Measurements from ENCODE around the gene MMAA.
"Not testable (repeated sequence)": the region's sequence is repeated elsewhere in the genome, so short reads cannot be mapped to it uniquely, and the experiment has no call there.

GRCh38 chr4:145640236-145640635 lies 21.1 kb downstream of the MMAA start:
- not testable (repeated sequence) for TF ChIP-seq CTCF (IDR thresholded peaks at IDR 0.05; ENCODE audit: low read depth, low read length, missing input control); EGR1 (IDR thresholded peaks at IDR 0.05; ENCODE audit: low read depth in 2 of 2); YY1 (IDR thresholded peaks at IDR 0.05)
- TF ChIP-seq, protein P1, sequence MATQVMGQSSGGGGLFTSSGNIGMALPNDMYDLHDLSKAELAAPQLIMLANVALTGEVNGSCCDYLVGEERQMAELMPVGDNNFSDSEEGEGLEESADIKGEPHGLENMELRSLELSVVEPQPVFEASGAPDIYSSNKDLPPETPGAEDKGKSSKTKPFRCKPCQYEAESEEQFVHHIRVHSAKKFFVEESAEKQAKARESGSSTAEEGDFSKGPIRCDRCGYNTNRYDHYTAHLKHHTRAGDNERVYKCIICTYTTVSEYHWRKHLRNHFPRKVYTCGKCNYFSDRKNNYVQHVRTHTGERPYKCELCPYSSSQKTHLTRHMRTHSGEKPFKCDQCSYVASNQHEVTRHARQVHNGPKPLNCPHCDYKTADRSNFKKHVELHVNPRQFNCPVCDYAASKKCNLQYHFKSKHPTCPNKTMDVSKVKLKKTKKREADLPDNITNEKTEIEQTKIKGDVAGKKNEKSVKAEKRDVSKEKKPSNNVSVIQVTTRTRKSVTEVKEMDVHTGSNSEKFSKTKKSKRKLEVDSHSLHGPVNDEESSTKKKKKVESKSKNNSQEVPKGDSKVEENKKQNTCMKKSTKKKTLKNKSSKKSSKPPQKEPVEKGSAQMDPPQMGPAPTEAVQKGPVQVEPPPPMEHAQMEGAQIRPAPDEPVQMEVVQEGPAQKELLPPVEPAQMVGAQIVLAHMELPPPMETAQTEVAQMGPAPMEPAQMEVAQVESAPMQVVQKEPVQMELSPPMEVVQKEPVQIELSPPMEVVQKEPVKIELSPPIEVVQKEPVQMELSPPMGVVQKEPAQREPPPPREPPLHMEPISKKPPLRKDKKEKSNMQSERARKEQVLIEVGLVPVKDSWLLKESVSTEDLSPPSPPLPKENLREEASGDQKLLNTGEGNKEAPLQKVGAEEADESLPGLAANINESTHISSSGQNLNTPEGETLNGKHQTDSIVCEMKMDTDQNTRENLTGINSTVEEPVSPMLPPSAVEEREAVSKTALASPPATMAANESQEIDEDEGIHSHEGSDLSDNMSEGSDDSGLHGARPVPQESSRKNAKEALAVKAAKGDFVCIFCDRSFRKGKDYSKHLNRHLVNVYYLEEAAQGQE (IDR thresholded peaks at IDR 0.05) = not testable (repeated sequence)
- TF ChIP-seq, protein P2, sequence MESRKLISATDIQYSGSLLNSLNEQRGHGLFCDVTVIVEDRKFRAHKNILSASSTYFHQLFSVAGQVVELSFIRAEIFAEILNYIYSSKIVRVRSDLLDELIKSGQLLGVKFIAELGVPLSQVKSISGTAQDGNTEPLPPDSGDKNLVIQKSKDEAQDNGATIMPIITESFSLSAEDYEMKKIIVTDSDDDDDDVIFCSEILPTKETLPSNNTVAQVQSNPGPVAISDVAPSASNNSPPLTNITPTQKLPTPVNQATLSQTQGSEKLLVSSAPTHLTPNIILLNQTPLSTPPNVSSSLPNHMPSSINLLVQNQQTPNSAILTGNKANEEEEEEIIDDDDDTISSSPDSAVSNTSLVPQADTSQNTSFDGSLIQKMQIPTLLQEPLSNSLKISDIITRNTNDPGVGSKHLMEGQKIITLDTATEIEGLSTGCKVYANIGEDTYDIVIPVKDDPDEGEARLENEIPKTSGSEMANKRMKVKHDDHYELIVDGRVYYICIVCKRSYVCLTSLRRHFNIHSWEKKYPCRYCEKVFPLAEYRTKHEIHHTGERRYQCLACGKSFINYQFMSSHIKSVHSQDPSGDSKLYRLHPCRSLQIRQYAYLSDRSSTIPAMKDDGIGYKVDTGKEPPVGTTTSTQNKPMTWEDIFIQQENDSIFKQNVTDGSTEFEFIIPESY (IDR thresholded peaks at IDR 0.05) = not testable (repeated sequence)

Data from liver (tissue), 3 donors.